Measurements from ENCODE around the gene CYP19A1. TPM values are rescaled to one million over a fixed set of nuclear protein-coding genes. Genes with fewer than 3 reads are reported as not detected.

CYP19A1 gene
- total and polyA plus RNA-seq, 9 of the 15 experiments (the other 6 are each of a cell fraction or from before 2014, with no cell fraction given), result 0.16 to 0.63 (median 0.47) TPM; not detected in 3

- TF ChIP-seq ELK1 (CRISPR knock-in tag; IDR thresholded peaks at IDR 0.05) (no peak), ZNF583 (CRISPR knock-in tag; IDR thresholded peaks at IDR 0.05) (no peak), ATF2 (CRISPR knock-in tag; IDR thresholded peaks at IDR 0.05) (no peak), ZFP91 (CRISPR knock-in tag; IDR thresholded peaks at IDR 0.05) (no peak), SRSF1 (IDR thresholded peaks at IDR 0.05; ENCODE audit: low read depth, low read length) (no peak), ZNF12 (CRISPR knock-in tag; IDR thresholded peaks at IDR 0.05) (no peak), E2F1 (CRISPR knock-in tag; IDR thresholded peaks at IDR 0.05) (no peak), TAF1 (IDR thresholded peaks at IDR 0.05; ENCODE audit: control insufficient read depth, extremely low read depth, insufficient read depth, low read length, severe bottlenecking) (no peak), ZBTB8A (IDR thresholded peaks at IDR 0.05; ENCODE audit: partially characterized antibody) (no peak), NCOR1 (IDR thresholded peaks at IDR 0.05) (no peak)
- TF ChIP-seq, protein P1, sequence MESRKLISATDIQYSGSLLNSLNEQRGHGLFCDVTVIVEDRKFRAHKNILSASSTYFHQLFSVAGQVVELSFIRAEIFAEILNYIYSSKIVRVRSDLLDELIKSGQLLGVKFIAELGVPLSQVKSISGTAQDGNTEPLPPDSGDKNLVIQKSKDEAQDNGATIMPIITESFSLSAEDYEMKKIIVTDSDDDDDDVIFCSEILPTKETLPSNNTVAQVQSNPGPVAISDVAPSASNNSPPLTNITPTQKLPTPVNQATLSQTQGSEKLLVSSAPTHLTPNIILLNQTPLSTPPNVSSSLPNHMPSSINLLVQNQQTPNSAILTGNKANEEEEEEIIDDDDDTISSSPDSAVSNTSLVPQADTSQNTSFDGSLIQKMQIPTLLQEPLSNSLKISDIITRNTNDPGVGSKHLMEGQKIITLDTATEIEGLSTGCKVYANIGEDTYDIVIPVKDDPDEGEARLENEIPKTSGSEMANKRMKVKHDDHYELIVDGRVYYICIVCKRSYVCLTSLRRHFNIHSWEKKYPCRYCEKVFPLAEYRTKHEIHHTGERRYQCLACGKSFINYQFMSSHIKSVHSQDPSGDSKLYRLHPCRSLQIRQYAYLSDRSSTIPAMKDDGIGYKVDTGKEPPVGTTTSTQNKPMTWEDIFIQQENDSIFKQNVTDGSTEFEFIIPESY (CRISPR knock-in tag; IDR thresholded peaks at IDR 0.05), result no peak
- TF ChIP-seq, protein P2, sequence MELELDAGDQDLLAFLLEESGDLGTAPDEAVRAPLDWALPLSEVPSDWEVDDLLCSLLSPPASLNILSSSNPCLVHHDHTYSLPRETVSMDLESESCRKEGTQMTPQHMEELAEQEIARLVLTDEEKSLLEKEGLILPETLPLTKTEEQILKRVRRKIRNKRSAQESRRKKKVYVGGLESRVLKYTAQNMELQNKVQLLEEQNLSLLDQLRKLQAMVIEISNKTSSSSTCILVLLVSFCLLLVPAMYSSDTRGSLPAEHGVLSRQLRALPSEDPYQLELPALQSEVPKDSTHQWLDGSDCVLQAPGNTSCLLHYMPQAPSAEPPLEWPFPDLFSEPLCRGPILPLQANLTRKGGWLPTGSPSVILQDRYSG (tag; conservative IDR thresholded peaks at IDR 0.05; ENCODE audit: low read depth), result no peak
Measured at GRCh38 chr15:51172193-51172592, 166.2 kb downstream of the CYP19A1 start (continued).

Data from K562 (cell line).